ENCODE measurements around the gene CYP26A1. TPM values are rescaled to one million over a fixed set of nuclear protein-coding genes. Genes with fewer than 3 reads are reported as not detected.

The CYP26A1 gene
- total and polyA plus RNA-seq, 2 donors (not counting 1 experiment from before 2014, with no cell fraction given) = under 0.01 TPM; not detected in 1

DNA sequence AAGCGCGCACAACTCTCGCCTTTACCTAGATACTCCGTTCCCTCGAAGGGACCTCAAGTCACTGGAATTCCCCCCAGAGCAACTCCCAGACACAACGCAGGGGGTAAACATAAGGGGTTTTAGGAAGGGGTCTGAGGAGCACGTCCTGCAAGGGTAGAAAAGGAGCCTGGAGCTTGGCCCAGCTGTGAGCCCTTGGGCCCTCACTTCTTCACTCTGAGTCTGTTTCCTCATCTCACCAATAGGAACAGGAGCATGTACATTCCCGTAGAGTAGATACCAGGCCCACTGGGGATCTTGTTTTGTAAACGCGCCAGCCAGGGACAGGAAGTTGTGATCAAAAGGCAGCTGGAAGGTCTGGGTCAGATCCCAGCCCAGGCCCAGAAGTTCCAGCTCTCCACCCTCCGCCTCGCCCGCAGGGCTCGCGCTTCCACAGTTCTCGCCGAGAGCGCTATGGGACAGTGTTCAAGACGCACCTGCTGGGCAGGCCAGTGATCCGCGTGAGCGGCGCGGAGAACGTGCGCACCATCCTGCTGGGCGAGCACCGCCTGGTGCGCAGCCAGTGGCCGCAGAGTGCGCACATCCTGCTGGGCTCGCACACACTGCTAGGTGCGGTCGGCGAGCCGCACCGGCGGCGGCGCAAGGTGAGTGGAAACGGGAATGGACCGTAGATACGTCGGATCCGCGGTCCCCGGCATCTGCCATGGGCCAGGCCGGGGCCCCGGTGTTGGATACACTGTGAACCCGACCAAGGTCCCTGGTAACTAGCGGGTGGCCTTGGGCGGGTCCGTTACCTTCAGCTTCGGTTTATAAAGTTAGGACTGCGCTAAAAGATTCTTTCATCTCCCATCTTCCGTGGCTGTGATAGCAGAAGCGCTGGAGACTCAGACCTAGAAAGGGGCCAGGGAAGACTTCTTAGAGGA, 11.8 kb upstream of the CYP26A1 start:
- Histone ChIP-seq H3K9ac (ENCODE audit: insufficient read depth, low read length) (no peak overlapping the region), H2AFZ (ENCODE audit: low read length) (peak overlapping the region; percentile 54), H3K27ac (ENCODE audit: insufficient read depth, low read length) (no peak overlapping the region), H4K20me1 (ENCODE audit: control insufficient read depth, extremely low read depth, insufficient read depth, low read length) (no peaks in the 10 kb centered on the region), H3K79me2 (ENCODE audit: control insufficient read depth, insufficient read depth, low read length) (no peaks in the 10 kb centered on the region), H3K4me1 (ENCODE audit: control insufficient read depth, extremely low read depth, insufficient read depth, low read length) (no peaks in the 10 kb centered on the region), H3K4me3 (replicated peaks in 1 of 4; ENCODE audit: control extremely low read depth in 1 of 4, insufficient read depth in 1 of 4, low read depth in 3 of 4, low read length in 4 of 4) (peak overlapping the region; percentile 30 to 49 (median 43)), H3K27me3 (ENCODE audit: control insufficient read depth, insufficient read depth, low read length) (peaks cover 53% of the 10 kb centered on the region), H3K9me3 (ENCODE audit: control insufficient read depth, insufficient read depth, low read depth, low read length) (no peaks in the 10 kb centered on the region), H3K36me3 (ENCODE audit: control insufficient read depth, insufficient read depth, low read length) (no peaks in the 10 kb centered on the region), H3K4me2 (ENCODE audit: extremely low read depth, insufficient read depth, low read length) (peak overlapping the region; percentile 72)
- TF ChIP-seq, protein P1, sequence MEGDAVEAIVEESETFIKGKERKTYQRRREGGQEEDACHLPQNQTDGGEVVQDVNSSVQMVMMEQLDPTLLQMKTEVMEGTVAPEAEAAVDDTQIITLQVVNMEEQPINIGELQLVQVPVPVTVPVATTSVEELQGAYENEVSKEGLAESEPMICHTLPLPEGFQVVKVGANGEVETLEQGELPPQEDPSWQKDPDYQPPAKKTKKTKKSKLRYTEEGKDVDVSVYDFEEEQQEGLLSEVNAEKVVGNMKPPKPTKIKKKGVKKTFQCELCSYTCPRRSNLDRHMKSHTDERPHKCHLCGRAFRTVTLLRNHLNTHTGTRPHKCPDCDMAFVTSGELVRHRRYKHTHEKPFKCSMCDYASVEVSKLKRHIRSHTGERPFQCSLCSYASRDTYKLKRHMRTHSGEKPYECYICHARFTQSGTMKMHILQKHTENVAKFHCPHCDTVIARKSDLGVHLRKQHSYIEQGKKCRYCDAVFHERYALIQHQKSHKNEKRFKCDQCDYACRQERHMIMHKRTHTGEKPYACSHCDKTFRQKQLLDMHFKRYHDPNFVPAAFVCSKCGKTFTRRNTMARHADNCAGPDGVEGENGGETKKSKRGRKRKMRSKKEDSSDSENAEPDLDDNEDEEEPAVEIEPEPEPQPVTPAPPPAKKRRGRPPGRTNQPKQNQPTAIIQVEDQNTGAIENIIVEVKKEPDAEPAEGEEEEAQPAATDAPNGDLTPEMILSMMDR (conservative IDR thresholded peaks at IDR 0.05 in 1 of 2, IDR thresholded peaks at IDR 0.05 in 1 of 2; ENCODE audit: low read depth in 1 of 2, low read length in 2 of 2) = no peak
- no peak for TF ChIP-seq EZH2 (IDR thresholded peaks at IDR 0.05; ENCODE audit: low read length, missing control alignments)
- DNase-seq (ENCODE audit: low read depth in 2 of 2) = no peak

DNA sequence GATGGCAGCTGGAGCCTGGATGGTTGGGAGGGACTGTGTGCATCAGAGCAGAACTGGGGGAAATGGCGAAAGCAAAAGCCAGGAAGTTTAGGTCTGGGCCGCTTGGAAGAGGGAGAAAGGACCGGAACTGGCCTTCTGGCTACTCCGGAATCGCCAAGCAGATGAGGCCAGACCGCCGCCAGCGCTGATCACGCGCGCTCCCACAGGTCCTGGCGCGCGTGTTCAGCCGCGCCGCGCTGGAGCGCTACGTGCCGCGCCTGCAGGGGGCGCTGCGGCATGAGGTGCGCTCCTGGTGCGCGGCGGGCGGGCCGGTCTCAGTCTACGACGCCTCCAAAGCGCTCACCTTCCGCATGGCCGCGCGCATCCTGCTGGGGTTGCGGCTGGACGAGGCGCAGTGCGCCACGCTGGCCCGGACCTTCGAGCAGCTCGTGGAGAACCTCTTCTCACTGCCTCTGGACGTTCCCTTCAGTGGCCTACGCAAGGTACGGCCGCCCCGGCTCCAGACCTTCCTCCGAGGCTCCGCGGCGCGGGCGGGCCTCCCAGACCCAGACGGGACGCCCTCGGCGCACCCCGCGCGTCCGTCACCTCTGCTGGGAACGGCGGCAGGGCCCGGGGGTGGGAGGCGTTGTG, 11.1 kb upstream of the CYP26A1 start:
- Histone ChIP-seq H3K79me2 (ENCODE audit: control insufficient read depth, insufficient read depth, low read length) (no peaks in the 10 kb centered on the region), H3K27me3 (ENCODE audit: control insufficient read depth, insufficient read depth, low read length) (peaks cover 60% of the 10 kb centered on the region), H3K9me3 (ENCODE audit: control insufficient read depth, insufficient read depth, low read depth, low read length) (no peaks in the 10 kb centered on the region), H3K4me2 (ENCODE audit: extremely low read depth, insufficient read depth, low read length) (peak overlapping the region; percentile 72), H3K4me1 (ENCODE audit: control insufficient read depth, extremely low read depth, insufficient read depth, low read length) (no peaks in the 10 kb centered on the region), H3K9ac (ENCODE audit: insufficient read depth, low read length) (no peak overlapping the region), H3K36me3 (ENCODE audit: control insufficient read depth, insufficient read depth, low read length) (no peaks in the 10 kb centered on the region), H2AFZ (ENCODE audit: low read length) (peak overlapping the region; percentile 54), H3K4me3 (replicated peaks in 1 of 4; ENCODE audit: control extremely low read depth in 1 of 4, insufficient read depth in 1 of 4, low read depth in 3 of 4, low read length in 4 of 4) (peak overlapping the region; percentile 30 to 49 (median 43)), H3K27ac (ENCODE audit: insufficient read depth, low read length) (no peak overlapping the region), H4K20me1 (ENCODE audit: control insufficient read depth, extremely low read depth, insufficient read depth, low read length) (no peaks in the 10 kb centered on the region)
- no peak for TF ChIP-seq EZH2 (IDR thresholded peaks at IDR 0.05; ENCODE audit: low read length, missing control alignments)
- TF ChIP-seq, protein P1 (conservative IDR thresholded peaks at IDR 0.05 in 1 of 2, IDR thresholded peaks at IDR 0.05 in 1 of 2; ENCODE audit: low read depth in 1 of 2, low read length in 2 of 2) = peak in 1 of 2 donors; percentile 19
- DNase-seq (ENCODE audit: low read depth in 2 of 2) = peak in 1 of 2 donors; percentile 30

All from fibroblast of lung (primary cell).